Glutamatergic neuron (in vitro differentiated cells): ENCODE measurements around the gene AKR1C4. TPM values are rescaled to one million over a fixed set of nuclear protein-coding genes. Genes with fewer than 3 reads are reported as not detected.
"Not testable (repeated sequence)": the region's sequence is repeated elsewhere in the genome, so short reads cannot be mapped to it uniquely, and the experiment has no call there.

Experiments
- DNase-seq: peaks from one replicate; pipeline ENCODE4 v3.0.0; 2022
- H3K27ac Mint-ChIP-seq: one replicate; pipeline ENCODE4 v1.8.0; 2020; ENCODE audit warnings: mild to moderate bottlenecking, mixed read lengths, inconsistent platforms; ENCODE audit not compliant: unreplicated experiment
- H3K27me3 Mint-ChIP-seq: one replicate; pipeline ENCODE4 v1.8.0; 2020; ENCODE audit warnings: mild to moderate bottlenecking, moderate library complexity, mixed read lengths, inconsistent platforms; ENCODE audit not compliant: unreplicated experiment
- H3K36me3 Mint-ChIP-seq: one replicate; pipeline ENCODE4 v1.8.0; 2020; ENCODE audit warnings: mild to moderate bottlenecking, mixed read lengths, inconsistent platforms; ENCODE audit not compliant: unreplicated experiment
- H3K4me1 Mint-ChIP-seq: one replicate; pipeline ENCODE4 v1.8.0; 2020; ENCODE audit warnings: mild to moderate bottlenecking, low read depth, mixed read lengths, inconsistent platforms; ENCODE audit not compliant: unreplicated experiment
- H3K4me3 Mint-ChIP-seq: one replicate; pipeline ENCODE4 v1.8.0; 2020; ENCODE audit warnings: mild to moderate bottlenecking, mixed read lengths, inconsistent platforms; ENCODE audit not compliant: unreplicated experiment
- H3K9me3 Mint-ChIP-seq: one replicate; pipeline ENCODE4 v1.8.0; 2020; ENCODE audit warnings: mild to moderate bottlenecking, moderate library complexity, mixed read lengths, inconsistent platforms; ENCODE audit not compliant: unreplicated experiment
- CTCF ChIP-seq: fragments of 200-600 bp; sonication (generic); IDR thresholded peaks from one replicate; pipeline ENCODE4 v1.5.0; 2021; ENCODE audit not compliant: partially characterized antibody, unreplicated experiment
- total RNA-seq: library from RNA; stranded (reverse); fragmentation: NEBNext Ultra II Directional; extraction: Animal tissue kit (Norgen Biotek cat#: 25700); gene quantifications from one replicate; pipeline ENCODE4 v1.2.1, GENCODE V29; 2021; ENCODE audit not compliant: unreplicated experiment

Gene AKR1C4
- total RNA-seq, 1 donor from 2014 or later: not detected

DNA sequence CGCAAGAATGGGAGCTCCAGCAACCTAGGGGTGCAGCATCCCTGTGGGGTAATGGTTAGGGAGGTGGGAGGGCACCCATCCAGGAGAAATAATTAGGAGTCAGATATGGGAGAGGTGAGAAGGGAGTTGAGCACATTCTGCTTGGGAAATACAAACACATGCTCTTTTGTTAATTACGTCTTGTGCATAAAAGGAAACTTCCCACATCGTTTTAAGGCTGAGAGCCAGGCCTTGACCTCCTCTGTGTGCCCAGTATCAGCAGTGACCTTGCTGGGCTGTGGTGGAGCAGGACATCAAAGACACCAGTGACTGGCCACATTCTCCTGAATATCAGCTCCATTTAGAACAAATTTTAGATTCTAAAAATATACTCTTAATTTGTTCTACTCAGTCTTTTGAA is 22.6 kb downstream of the AKR1C4 start:
- TF ChIP-seq CTCF: no peak
- DNase-seq: no peak
- no peaks in the 10 kb centered on the region for H3K4me1 Mint-ChIP-seq
- peaks cover 5% of the 10 kb centered on the region for H3K27me3 Mint-ChIP-seq
- no peaks in the 10 kb centered on the region for H3K9me3 Mint-ChIP-seq
- H3K36me3 Mint-ChIP-seq: no peaks in the 10 kb centered on the region
- no peak overlapping the region for H3K4me3 Mint-ChIP-seq
- no peak overlapping the region for H3K27ac Mint-ChIP-seq

DNA sequence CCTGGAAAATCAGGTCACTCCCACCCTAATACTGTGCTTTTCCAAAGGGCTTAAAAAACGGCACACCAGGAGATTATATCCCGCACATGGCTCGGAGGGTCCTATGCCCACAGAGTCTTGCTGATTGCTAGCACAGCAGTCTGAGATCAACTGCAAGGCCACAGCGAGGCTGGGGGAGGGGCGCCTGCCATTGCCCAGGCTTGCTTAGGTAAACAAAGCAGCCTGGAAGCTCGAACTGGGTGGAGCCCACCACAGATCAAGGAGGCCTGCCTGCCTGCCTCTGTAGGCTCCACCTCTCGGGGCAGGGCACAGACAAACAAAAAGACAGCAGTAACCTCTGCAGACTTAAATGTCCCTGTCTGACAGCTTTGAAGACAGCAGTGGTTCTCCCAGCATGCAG is 26.3 kb downstream of the AKR1C4 start:
- DNase-seq, H3K4me3 Mint-ChIP-seq, H3K9me3 Mint-ChIP-seq, H3K27me3 Mint-ChIP-seq, H3K27ac Mint-ChIP-seq, H3K36me3 Mint-ChIP-seq, H3K4me1 Mint-ChIP-seq: not testable (repeated sequence)

GRCh38 chr10:5229019-5229418 is 32.4 kb downstream of the AKR1C4 start:
- TF ChIP-seq CTCF: no peak
- DNase-seq: no peak
- H3K36me3 Mint-ChIP-seq: no peaks in the 10 kb centered on the region

GRCh38 chr10:5233324-5233723 is 36.7 kb downstream of the AKR1C4 start:
- H3K27me3 Mint-ChIP-seq: no peaks in the 10 kb centered on the region
- peaks cover 8% of the 10 kb centered on the region for H3K36me3 Mint-ChIP-seq
- no peak overlapping the region for H3K4me3 Mint-ChIP-seq
- no peak for TF ChIP-seq CTCF
- no peaks in the 10 kb centered on the region for H3K4me1 Mint-ChIP-seq
- peaks cover 4% of the 10 kb centered on the region for H3K9me3 Mint-ChIP-seq
- H3K27ac Mint-ChIP-seq: no peak overlapping the region
- DNase-seq: no peak

More at GRCh38 chr10:5229019-5229418, 32.4 kb downstream of the AKR1C4 start:
- Mint-ChIP-seq H3K9me3 (peaks cover 1% of the 10 kb centered on the region), H3K4me3 (no peak overlapping the region), H3K27me3 (peaks cover 3% of the 10 kb centered on the region), H3K4me1 (no peaks in the 10 kb centered on the region), H3K27ac (no peak overlapping the region)

- H3K4me1 Mint-ChIP-seq: no peaks in the 10 kb centered on the region
- peaks cover 14% of the 10 kb centered on the region for H3K36me3 Mint-ChIP-seq
- peaks cover 3% of the 10 kb centered on the region for H3K27me3 Mint-ChIP-seq
- peaks cover 4% of the 10 kb centered on the region for H3K9me3 Mint-ChIP-seq
- DNase-seq: no peak
- no peak for TF ChIP-seq CTCF
- no peak overlapping the region for H3K27ac Mint-ChIP-seq
- no peak overlapping the region for H3K4me3 Mint-ChIP-seq
These were observed 37.6 kb downstream of the AKR1C4 start for GRCh38 chr10:5234106-5234860.

DNA sequence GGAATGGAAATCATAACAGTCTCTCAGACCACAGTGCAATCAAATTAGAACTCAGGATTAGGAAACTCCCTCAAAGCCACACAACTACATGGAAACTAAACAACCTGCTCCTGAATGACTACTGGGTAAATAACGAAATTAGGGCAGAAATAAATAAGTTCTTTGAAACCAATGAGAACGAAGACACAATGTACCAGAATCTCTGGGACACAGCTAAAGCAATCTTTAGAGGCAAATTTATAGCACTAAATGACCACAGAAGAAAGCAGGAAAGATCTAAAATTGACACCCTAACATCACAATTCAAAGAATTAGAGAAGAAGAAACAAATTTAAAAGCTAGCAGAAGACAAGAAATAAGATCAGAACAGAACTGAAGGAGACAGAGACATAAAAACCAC is 40.9 kb downstream of the AKR1C4 start:
- H3K4me1 Mint-ChIP-seq, DNase-seq, H3K27ac Mint-ChIP-seq, H3K9me3 Mint-ChIP-seq, H3K27me3 Mint-ChIP-seq, H3K4me3 Mint-ChIP-seq: not testable (repeated sequence)
- peaks cover 14% of the 10 kb centered on the region for H3K36me3 Mint-ChIP-seq
